ENCODE data around the gene CERT1.

Gene CERT1

GRCh38 chr5:75355236-75355635 is 156.2 kb downstream of the CERT1 start:
- H3K4me2 ChIP-seq (ENCODE audit: low read length): no peak overlapping the region
- H3K27me3 ChIP-seq (ENCODE audit: insufficient read depth, low read length): no peaks in the 10 kb centered on the region
- no peaks in the 10 kb centered on the region for H3K79me2 ChIP-seq (ENCODE audit: insufficient read depth, low read length)
- H3K27ac ChIP-seq (ENCODE audit: low read depth, low read length, poor library complexity, severe bottlenecking): no peak overlapping the region
- H3F3A ChIP-seq (ENCODE audit: insufficient read depth, low read length): no peaks in the 10 kb centered on the region
- H3K9ac ChIP-seq (ENCODE audit: low read length): no peak overlapping the region
- H3K4me3 ChIP-seq (ENCODE audit: low read depth, low read length, poor library complexity, severe bottlenecking): no peak overlapping the region
- H2AFZ ChIP-seq (ENCODE audit: low read length): no peak overlapping the region
- TF ChIP-seq CTCF (IDR thresholded peaks at IDR 0.05; ENCODE audit: low read length) (no peak), EZH2 (IDR thresholded peaks at IDR 0.05; ENCODE audit: borderline replicate concordance, low read length) (no peak)
- no peaks in the 10 kb centered on the region for H4K20me1 ChIP-seq (ENCODE audit: insufficient read depth, low read length)
- H3K9me2 ChIP-seq (ENCODE audit: low read depth, low read length): no peaks in the 10 kb centered on the region
- peaks cover 97% of the 10 kb centered on the region for H3K36me3 ChIP-seq (ENCODE audit: insufficient read depth, low read length)
- no peaks in the 10 kb centered on the region for H3K9me3 ChIP-seq (ENCODE audit: low read length)
- H3K4me1 ChIP-seq (ENCODE audit: insufficient read depth, low read length, severe bottlenecking): no peaks in the 10 kb centered on the region

GRCh38 chr5:75351139-75351926 is 160.1 kb downstream of the CERT1 start:
- Histone ChIP-seq H2AFZ (ENCODE audit: low read length) (no peak overlapping the region), H3K27me3 (ENCODE audit: insufficient read depth, low read length) (no peaks in the 10 kb centered on the region), H3K4me3 (ENCODE audit: low read depth, low read length, poor library complexity, severe bottlenecking) (no peak overlapping the region), H3K9me2 (ENCODE audit: low read depth, low read length) (no peaks in the 10 kb centered on the region), H3K9ac (ENCODE audit: low read length) (no peak overlapping the region), H3K4me1 (ENCODE audit: insufficient read depth, low read length, severe bottlenecking) (no peaks in the 10 kb centered on the region), H3K27ac (ENCODE audit: low read depth, low read length, poor library complexity, severe bottlenecking) (no peak overlapping the region), H3K4me2 (ENCODE audit: low read length) (no peak overlapping the region), H3F3A (ENCODE audit: insufficient read depth, low read length) (no peaks in the 10 kb centered on the region), H3K9me3 (ENCODE audit: low read length) (no peaks in the 10 kb centered on the region), H3K36me3 (ENCODE audit: insufficient read depth, low read length) (peaks cover 96% of the 10 kb centered on the region), H4K20me1 (ENCODE audit: insufficient read depth, low read length) (peaks cover 3% of the 10 kb centered on the region; the same call in 1 of the 2 replicates), H3K79me2 (ENCODE audit: insufficient read depth, low read length) (no peaks in the 10 kb centered on the region)
- TF ChIP-seq EZH2 (IDR thresholded peaks at IDR 0.05; ENCODE audit: borderline replicate concordance, low read length): no peak
- no peak for TF ChIP-seq CTCF (IDR thresholded peaks at IDR 0.05; ENCODE audit: low read length)

- H3F3A ChIP-seq (ENCODE audit: insufficient read depth, low read length): no peaks in the 10 kb centered on the region
- H3K27ac ChIP-seq (ENCODE audit: low read depth, low read length, poor library complexity, severe bottlenecking): no peak overlapping the region
- no peaks in the 10 kb centered on the region for H3K9me2 ChIP-seq (ENCODE audit: low read depth, low read length)
- H4K20me1 ChIP-seq (ENCODE audit: insufficient read depth, low read length): peaks cover 3% of the 10 kb centered on the region; the same call in 1 of the 2 replicates
- H3K9me3 ChIP-seq (ENCODE audit: low read length): no peaks in the 10 kb centered on the region
- no peak overlapping the region for H3K9ac ChIP-seq (ENCODE audit: low read length)
- H3K27me3 ChIP-seq (ENCODE audit: insufficient read depth, low read length): no peaks in the 10 kb centered on the region
- H3K4me2 ChIP-seq (ENCODE audit: low read length): no peak overlapping the region
- no peaks in the 10 kb centered on the region for H3K79me2 ChIP-seq (ENCODE audit: insufficient read depth, low read length)
- H3K36me3 ChIP-seq (ENCODE audit: insufficient read depth, low read length): peaks cover 95% of the 10 kb centered on the region
- H3K4me1 ChIP-seq (ENCODE audit: insufficient read depth, low read length, severe bottlenecking): no peaks in the 10 kb centered on the region
- H3K4me3 ChIP-seq (ENCODE audit: low read depth, low read length, poor library complexity, severe bottlenecking): no peak overlapping the region
- TF ChIP-seq EZH2 (IDR thresholded peaks at IDR 0.05; ENCODE audit: borderline replicate concordance, low read length): no peak
- TF ChIP-seq CTCF (IDR thresholded peaks at IDR 0.05; ENCODE audit: low read length): no peak
- no peak overlapping the region for H2AFZ ChIP-seq (ENCODE audit: low read length)
These were observed 161.8 kb downstream of the CERT1 start for GRCh38 chr5:75349663-75350062.

Measured in OCI-LY1 (cell line).